GM18502 (cell line): ENCODE data around the gene RPS6KA4.
"Not testable (repeated sequence)": the region's sequence is repeated elsewhere in the genome, so short reads cannot be mapped to it uniquely, and the experiment has no call there.

Source experiments
- ATAC-seq: cut with Tn5 transposase; IDR thresholded peaks from one replicate; pipeline ENCODE4 v1.9.1; 2021; ENCODE audit warnings: mild to moderate bottlenecking; ENCODE audit not compliant: unreplicated experiment, poor library complexity

The RPS6KA4 gene

GRCh38 chr11:64410404-64410734 is 51.4 kb downstream of the RPS6KA4 start:
- no peak for ATAC-seq

- ATAC-seq = no peak
Observed at GRCh38 chr11:64413417-64413816, 54.5 kb downstream of the RPS6KA4 start.

- ATAC-seq = no peak
Observed at GRCh38 chr11:64415286-64415685, 56.3 kb downstream of the RPS6KA4 start.

GRCh38 chr11:64415996-64416728 is 57.2 kb downstream of the RPS6KA4 start:
- no peak for ATAC-seq

- not testable (repeated sequence) for ATAC-seq
Observed at GRCh38 chr11:64418233-64418632, 59.3 kb downstream of the RPS6KA4 start.

GRCh38 chr11:64419257-64419790 is 60.4 kb downstream of the RPS6KA4 start:
- ATAC-seq = no peak

- no peak for ATAC-seq
Observed at GRCh38 chr11:64419818-64420485, 61.0 kb downstream of the RPS6KA4 start.
